GDM1 (cell line): ENCODE measurements around the gene GPD2.
"Not testable (repeated sequence)": the region's sequence is repeated elsewhere in the genome, so short reads cannot be mapped to it uniquely, and the experiment has no call there.

ENCODE experiments used
- DNase-seq: peaks from one replicate; lab custom pipeline; 2025; lab: John Stamatoyannopoulos, UW

Gene GPD2

DNA sequence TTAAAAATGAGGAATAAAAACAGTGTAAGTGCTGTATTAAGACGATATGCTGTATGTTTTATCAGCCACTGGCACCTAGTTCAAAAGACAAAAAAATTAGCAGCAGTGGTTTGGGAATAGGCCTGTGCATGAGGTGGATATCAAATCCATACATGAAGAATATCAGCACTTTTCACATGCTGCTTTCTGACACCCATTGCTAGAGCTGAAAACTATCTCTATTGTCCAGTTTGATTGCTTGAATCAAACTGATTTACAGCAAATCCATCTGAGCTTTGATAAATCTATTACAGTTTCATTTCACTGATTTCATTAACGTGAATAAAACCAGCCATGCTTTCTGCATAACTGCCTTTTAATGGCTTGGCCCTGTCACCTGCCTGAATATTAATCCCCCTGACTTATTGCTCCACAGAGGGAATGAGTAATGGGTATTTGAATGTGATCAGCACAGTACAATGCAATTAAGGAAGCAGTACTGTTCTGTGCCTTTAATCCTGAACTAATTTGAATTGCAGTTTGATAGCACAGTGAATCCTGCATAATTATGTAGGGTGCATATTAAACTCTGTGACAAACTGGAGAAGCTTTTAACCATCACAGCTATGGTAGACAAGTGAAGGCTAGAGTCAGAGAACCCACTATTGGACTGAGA is 154.0 kb downstream of the GPD2 start:
- DNase-seq, result no peak

DNA sequence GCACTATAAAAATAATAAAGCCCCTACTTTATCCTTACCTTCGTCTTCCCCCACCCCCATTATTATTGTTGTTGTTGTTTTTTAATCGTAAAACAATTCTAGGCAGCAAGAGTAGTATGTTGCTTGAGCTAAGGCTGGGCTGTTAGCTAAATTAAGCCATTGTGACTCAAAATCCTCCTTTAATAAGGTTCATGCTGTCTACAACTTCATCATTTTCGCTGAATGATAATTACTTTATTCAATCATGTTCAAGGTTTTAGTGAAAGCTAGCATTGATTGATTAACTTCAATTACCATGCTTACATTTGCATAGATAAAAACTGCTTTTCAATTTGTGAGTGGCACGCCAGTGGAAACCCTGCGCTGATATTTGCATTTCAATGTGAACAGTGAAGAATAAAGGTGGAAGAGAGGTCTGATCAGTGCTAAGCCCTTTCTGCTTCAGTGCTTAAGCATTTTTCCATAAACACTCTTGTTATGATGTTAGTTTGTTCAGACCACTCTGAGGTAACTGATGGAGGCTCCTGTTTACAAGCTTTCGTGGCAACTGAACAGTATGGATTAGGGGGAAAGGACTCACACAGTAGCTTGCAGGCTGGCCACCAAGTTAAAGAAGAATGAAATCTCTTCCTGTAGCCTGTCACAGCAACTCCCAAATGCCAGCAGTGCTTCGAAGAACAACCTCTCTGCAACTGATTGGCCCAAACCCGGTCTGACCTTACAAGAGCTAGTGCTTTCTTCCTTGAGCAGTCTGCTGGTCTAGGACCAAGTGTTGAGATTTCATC is 156.8 kb downstream of the GPD2 start:
- DNase-seq, result no peak

DNA sequence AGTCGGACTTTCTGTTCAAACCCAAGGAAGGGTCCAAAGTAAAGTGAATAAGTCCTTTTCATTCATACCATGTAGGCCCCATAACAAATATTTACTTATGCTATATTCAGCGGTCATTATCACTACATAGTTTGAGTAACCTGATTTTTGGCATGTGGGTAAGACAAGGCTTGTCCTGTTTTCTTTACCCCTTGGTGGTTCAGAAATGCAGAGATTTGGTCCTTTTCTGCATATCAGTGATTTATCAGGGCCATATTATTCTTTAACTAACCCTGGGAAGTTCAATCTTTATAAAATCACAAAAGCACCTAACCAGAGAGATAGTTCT is 157.4 kb downstream of the GPD2 start:
- DNase-seq, result no peak

DNA sequence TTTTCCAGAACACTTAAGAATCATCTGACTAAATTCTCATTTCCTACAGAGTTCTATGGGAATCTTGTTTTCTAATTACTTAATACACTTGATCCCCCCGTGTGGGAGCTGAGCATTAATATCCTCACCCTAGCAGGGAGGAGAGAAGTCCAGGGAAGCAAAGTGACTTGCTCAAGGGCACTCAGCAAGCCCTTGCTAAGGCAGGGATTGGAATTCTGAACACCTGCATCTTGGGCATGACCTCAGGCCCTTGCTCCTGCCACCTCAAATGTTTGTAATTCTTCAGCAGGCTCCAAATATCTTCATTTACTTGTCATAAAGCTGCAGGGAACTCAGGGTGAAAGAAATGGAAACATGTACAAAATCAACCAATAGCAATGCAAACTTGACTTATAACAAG is 162.4 kb downstream of the GPD2 start:
- DNase-seq, result no peak

DNA sequence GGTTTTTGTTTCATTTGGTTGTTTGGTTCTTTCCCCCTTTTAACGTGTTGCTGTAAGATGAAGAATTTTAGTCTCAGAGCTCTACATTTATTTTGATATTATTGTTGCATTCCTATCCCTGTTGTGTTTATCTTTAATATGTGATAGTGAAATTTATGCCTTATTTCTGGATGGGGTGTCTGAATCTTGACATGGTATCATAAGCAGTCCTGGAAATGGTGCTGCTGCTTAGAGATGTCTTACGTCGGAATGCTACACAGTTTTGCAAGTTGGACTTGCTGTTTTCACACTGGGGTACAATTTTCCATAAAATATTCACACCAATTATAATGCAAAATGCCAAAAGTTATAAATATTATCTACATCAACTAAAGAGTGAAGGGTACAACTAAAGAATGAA is 164.0 kb downstream of the GPD2 start:
- no peak for DNase-seq

DNA sequence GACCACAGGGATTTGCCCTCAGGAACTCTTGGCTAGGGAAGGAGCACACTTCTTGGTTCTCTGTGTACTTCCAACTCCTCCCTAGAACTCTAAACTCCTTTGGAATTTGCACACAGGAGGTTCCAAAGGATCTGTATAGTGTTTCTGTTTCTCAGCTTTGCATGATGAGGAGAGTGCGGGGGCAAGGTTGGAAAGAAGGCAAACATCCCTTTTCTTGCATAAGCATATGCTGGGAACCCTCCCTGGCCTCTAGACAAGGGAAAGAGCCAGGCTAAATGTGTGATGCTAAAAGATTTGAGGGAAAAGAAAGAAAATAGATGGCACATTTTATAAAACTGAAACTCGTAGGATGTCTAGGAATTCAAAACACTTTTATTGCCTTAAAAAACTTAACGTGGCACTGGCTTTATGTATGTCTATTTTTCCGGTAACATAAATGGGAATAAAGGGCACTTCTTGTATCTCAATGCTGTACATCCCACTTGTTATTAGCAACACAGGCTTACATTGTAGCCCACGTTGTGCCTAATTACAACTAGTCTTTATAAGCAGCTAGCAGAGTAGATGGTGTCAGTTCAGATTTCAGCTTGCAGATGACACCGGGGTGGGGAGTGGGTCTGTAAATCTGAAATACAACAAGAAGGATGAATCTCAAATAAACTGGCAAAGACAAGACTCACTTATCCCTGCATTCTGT is 165.8 kb downstream of the GPD2 start:
- no peak for DNase-seq

DNA sequence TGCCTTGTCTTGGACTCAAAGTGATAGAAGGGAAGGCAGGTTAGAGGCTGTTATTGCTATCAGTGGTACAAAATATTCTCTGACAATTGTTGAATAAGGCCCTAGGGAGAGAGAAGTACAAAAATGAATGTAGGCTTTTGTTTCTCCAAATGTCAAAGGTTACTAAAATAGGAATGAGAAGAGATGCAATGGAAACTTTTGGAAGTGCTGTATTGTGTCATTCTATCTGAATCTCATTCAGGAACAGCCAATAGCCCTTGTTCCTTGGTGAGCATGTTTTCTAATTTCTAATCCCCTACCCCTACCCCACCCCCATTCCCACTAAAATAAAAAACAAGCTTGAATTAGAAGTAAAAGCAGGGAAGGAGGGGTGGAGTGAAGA is 166.4 kb downstream of the GPD2 start:
- no peak for DNase-seq

DNA sequence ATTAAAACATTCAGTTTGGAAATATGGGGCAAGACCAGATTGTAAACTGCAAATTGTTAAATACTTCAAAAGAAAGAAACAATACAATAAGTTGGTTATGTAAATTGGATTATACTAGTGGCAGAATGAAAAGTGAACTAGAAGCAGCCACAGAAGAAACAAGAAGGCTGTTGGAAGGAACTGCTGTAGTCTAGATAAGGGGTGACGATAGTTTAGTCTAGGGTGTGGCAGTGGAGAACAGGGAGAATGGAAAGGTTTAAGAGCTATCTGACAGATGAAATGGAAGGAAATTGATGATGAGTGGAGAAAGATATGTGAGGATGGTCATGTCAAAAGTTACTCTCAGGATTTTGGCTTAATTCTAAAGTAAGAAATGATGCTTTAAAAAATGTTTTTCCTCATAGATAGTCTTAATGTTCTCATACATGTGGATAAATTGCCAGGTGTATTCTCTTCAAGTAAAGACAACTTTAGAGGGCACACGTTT is 179.7 kb downstream of the GPD2 start:
- no peak for DNase-seq

DNA sequence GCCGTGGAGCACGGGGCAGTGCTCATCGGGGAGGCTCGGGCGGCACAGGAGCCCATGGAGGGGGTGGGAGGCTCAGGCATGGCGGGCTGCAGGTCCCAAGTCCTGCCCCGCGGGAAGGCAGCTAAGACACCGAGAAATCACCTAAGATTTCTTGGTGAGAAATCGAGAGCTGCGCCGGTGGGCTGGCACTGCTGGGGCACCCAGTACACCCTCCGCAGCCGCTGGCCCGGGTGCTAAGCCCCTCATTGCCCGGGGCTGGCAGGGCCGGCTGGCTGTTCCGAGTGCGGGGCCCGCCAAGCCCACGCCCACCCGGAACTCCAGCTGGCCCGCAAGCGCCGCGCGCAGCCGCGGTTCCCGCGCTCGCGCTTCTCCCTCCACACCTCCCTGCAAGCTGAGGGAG is 181.9 kb downstream of the GPD2 start:
- not testable (repeated sequence) for DNase-seq

DNA sequence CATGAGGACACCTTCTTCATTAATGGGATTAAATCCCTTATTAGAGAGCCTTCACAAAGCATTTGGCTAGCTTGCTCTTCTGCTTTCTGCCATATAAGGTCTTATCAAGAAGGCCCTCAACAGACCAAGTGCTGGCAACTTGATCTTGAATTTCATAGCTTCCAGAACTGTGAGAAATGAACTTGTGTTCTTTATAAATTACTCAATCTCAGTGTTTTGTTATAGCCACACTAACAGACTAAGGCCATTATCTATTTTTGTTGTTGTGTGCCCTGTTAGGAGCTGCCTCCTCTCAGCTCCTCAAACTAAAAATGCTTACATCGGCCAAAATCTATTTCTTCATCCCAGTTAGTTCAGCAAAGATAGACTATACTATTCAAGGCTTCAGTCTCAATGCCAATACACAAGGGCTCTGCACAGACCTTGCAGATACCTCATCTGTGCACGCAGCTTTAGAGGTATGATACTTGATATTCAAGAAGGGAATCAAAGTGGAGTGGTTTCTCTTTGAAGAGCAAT is 182.9 kb downstream of the GPD2 start:
- DNase-seq, result no peak

DNA sequence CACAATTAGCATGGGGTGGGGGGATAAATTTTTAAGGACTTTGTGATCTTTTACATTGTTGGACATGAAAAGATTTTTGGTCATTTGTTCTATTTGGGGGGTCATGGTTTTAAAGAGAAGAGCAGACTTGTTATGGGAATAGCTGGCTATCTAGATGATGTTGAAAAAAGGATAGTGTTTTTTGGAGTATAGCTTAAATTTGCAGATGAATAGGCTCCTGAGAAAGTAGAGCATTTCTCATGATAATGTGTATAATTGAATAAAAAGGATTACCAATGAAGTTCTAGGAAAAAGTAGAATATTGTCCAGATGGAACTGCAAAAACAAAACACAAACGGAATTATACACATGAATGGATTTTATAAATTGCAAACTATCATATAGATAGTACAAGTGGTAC is 186.3 kb downstream of the GPD2 start:
- DNase-seq, result no peak

DNA sequence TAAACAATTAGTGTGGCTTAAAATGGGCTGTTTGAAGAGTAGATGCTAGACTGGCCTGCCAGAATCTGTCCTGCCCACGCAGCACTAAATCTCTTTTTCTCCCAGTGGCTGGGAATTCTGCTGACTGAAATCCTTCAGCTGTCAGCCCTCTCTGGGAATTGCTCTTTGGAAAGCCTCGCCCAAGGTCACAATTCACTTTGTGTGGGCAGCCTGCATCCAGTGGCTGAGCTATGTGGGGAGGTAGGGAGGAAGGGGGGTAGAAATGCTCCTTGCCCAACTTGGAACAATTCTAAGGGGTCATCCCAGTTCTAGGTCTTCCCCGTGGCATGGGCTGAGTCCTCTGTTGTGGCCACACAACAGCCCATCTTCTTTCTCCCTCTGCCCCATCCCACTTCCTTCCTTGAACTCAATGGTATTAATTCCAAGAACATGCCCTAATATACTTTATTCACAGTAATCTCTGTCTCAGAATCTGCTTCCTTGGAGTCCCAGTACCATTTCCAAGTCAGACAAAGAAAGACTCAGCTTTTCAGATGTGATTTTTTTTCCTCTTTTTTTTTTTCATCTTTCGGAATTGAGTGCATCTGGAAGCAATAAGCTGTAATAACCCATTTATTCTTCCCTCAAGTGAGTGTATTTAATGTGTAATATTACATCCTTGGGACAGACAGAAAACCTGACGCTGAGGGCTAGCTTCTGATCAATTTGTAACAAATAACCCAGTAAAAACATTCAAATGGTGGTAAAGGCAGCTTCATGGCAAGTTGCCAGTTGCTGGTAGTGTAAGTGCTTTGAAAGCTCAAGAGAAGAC is 189.4 kb downstream of the GPD2 start:
- DNase-seq, result no peak

DNA sequence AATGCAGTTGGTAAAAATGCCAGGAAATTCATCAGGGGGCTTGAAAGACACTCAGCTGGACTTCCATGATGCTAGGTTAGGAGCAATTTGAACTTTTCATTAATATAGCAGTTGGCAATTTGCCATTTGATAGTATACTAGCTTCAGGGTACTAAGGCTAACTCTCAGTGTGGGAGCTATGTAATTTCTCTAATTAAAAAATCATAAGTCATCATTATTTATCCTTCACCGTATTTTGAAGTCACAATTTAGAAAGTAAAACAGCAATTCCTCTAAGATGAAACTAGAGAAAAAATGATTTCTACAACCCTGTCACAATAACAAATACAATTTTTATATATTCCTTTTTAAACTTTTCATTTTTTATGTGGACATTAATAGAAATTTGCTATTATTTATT is 190.8 kb downstream of the GPD2 start:
- DNase-seq, result no peak

DNA sequence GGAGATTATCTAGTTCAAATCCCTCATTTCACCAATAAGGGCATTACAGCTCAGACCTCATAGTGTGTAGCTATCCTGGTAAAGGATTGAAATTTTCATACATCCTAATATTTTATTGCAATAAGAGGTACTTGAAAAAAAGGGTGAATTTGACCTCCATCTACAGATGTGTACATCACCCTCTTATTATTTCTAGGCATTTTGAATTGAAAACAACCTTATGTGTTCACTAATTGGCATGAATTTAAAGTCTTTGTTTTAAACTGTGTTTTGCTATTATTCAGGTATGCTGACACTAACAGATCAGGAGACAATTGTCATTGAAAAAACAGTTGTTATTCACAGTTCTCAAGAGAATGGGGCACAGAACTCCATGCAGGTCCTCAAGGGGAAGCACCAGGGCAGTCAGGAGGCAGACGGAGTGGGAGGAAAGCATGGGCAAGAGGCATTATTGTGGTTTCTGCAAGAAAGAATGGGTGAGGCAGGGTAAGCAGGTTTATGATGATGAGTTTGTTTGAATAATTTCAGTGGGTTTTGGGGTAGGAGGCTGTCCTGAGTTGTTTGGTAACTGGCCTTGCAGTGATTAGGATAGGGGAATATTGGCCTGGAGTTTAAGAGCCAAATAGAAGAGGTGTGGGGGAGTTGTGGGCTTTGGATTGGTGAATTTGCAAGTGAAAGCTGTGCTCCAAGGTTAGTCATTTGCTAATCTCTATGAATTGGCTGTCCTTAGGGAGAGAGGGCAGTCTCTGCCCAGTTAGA is 194.6 kb downstream of the GPD2 start:
- DNase-seq, result no peak

DNA sequence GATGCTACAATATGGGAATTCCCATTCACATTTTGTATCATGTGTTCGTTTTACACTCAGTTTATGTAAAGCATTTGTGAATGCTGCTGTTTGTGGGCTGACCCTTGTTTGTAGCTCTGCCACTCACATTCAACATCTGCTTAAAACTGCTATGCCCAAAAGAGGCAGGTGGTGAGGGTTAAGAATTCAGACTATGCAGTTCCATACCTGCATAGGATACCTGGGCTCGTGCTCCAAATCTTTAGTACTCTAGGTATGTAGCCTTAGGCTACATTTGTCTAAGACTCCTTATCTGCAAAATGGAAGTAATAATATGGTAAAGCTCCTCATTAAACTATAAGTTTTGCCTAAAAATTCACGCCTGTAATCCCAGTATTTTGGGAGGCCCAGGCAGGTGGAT is 199.5 kb downstream of the GPD2 start:
- no peak for DNase-seq
